ENCODE measurements around the gene PPP1CA.

- TF ChIP-seq CTCF (IDR thresholded peaks at IDR 0.05 in 2 of 3, conservative IDR thresholded peaks at IDR 0.05 in 1 of 3; ENCODE audit: borderline replicate concordance in 1 of 3, insufficient read depth in 1 of 3, low read depth in 2 of 3, low read length in 2 of 3), result peak in 2 of 3 experiments; percentile 90 to 94; a peak in 4 of 6 replicates
- no peak for TF ChIP-seq RAD21 (IDR thresholded peaks at IDR 0.05; ENCODE audit: low read depth)
- TF ChIP-seq EZH2 (IDR thresholded peaks at IDR 0.05), result no peak
- TF ChIP-seq POLR2AphosphoS5 (IDR thresholded peaks at IDR 0.05; ENCODE audit: low read depth, low read length), result peak; percentile 42; the same call in 1 of the 2 replicates
- no peak for TF ChIP-seq POLR2A (IDR thresholded peaks at IDR 0.05; ENCODE audit: borderline replicate concordance, extremely low read depth, insufficient read depth, insufficient read length)
- TF ChIP-seq SRF (IDR thresholded peaks at IDR 0.05; ENCODE audit: low read depth), result no peak
- 0 out of 2 replicates have a peak, but pooled peaks have one; percentile 19 for TF ChIP-seq ZFX (IDR thresholded peaks at IDR 0.05)
- no peak for TF ChIP-seq MAX (IDR thresholded peaks at IDR 0.05)
- TF ChIP-seq TCF7L2 (IDR thresholded peaks at IDR 0.05; ENCODE audit: borderline replicate concordance, extremely low read depth, insufficient read depth, insufficient read length), result no peak
- TF ChIP-seq EZH2phosphoT487 (IDR thresholded peaks at IDR 0.05; ENCODE audit: borderline replicate concordance), result no peak
- no peak for TF ChIP-seq REST (IDR thresholded peaks at IDR 0.05; ENCODE audit: low read depth)
These were observed 50.2 kb downstream of the PPP1CA start for GRCh38 chr11:67351275-67352005.
